ENCODE results near the gene OTP.

DNA sequence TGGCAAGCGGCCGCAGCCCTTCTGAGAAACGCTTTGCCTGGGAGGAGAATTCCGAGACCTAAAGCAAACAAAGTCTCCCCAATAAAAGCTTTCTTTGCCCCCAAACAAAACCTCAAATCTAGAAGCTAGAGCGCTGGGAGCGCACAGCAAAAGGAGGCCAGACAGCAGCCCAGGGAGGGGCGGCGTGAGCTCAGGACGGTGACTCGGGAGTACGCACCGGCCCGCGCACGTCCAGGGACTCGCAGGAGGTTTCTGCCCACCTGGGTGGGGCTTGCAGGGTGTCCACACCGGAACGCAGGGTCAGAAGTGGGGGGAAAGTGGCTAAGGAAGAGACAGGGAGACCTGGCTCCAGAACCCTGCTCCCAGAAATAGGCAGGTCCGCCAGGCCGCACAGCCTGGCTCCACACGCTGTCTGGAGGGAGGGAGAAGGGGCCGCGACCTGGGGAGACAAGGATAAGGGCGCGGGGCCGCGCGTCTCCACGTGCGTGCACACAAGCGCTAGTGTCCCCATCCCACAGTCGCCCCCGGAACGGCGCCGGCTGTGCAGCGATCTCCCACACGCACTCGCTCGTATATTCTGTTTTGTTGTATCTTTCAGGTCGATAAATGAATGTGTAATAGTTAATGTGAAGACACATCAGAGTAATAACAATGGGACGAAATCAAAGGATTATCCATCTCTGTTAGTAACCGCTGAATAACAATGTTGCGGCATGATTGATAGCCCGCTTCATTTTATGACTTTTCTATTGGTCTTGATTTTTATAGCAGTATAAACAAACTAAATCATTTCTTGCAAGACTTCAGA is 2.3 kb upstream of the OTP start:
- TF ChIP-seq, protein P1, sequence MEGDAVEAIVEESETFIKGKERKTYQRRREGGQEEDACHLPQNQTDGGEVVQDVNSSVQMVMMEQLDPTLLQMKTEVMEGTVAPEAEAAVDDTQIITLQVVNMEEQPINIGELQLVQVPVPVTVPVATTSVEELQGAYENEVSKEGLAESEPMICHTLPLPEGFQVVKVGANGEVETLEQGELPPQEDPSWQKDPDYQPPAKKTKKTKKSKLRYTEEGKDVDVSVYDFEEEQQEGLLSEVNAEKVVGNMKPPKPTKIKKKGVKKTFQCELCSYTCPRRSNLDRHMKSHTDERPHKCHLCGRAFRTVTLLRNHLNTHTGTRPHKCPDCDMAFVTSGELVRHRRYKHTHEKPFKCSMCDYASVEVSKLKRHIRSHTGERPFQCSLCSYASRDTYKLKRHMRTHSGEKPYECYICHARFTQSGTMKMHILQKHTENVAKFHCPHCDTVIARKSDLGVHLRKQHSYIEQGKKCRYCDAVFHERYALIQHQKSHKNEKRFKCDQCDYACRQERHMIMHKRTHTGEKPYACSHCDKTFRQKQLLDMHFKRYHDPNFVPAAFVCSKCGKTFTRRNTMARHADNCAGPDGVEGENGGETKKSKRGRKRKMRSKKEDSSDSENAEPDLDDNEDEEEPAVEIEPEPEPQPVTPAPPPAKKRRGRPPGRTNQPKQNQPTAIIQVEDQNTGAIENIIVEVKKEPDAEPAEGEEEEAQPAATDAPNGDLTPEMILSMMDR (IDR thresholded peaks at IDR 0.05): no peak
- TF ChIP-seq POLR2A (IDR thresholded peaks at IDR 0.05): no peak
